ENCODE data around the gene CNTF. TPM values are rescaled to one million over a fixed set of nuclear protein-coding genes. Genes with fewer than 3 reads are reported as not detected.

CNTF gene
- total RNA-seq, 6 donors from 2014 or later, result 0.33 to 5.4 (median 1.4) TPM

DNA sequence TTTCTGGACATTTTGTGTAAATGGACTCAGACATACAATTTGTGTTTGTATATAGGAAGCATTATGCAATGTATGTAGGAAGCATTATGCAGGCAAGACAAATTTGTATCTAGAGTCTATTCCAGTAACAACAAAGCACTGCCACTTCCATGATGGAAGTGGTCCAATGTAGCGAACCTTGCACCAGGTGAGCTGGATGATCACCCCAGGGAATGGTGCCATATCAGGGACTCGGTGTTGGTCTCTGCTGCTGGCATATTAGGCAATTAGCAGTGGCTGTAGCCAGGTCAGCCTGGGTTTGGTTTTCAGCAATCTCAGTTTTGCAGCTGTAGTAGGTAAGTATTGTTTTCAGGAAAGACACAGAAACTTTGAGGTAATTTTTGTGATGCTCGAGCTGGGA, 30.8 kb upstream of the CNTF start:
- WGBS, 2 donors, result 88 to 98% methylated on average over 3 of the region's 3 CpGs

DNA sequence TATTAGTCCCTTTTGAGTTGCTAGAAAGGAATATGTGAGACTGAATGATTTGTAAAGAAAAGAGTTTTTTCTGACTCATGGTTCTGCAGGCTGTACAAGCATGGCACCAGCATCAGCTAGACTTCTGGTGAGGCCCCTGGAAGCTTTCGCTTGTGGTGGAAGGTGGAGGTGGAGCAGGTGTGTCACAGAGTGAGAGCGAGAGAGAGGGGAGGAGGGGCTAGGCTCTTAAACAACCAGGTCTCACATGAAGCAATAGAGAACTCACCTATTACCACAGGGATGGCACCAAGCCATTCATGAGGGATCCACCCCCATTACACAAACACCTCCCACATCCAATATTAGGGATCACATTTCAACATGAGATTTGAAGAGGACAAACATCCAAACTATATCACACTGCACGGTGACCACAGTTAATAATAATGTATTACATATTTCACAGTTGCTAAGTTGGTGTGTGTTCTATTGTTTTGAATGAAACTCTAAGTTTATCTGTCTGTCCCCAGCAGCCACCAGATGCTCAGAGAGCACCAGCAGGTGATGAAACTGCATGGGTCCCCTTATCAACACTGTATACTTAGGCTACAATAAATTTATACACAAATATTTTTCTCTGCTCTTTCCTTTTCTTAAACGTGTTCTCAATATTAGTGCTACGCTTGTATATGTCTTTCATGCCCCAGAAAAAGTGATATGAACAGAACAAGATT, 29.5 kb upstream of the CNTF start:
- Histone ChIP-seq H3K4me3 (no peak overlapping the region), H3K36me3 (peaks cover 0 to 19% (median 2%) of the 10 kb centered on the region in 4 donors), H3K4me1 (peaks cover 0 to 6% (median 0%) of the 10 kb centered on the region in 4 donors), H3K27ac (no peak overlapping the region), H3K9me3 (no peaks in the 10 kb centered on the region), H3K27me3 (no peaks in the 10 kb centered on the region)
- WGBS, 2 donors, result 89 to 91% methylated on average over 5 of the region's 5 CpGs
- TF ChIP-seq POLR2A (IDR thresholded peaks at IDR 0.05) (no peak), EP300 (IDR thresholded peaks at IDR 0.05) (no peak), POLR2AphosphoS5 (IDR thresholded peaks at IDR 0.05) (no peak)
- TF ChIP-seq, protein P1, sequence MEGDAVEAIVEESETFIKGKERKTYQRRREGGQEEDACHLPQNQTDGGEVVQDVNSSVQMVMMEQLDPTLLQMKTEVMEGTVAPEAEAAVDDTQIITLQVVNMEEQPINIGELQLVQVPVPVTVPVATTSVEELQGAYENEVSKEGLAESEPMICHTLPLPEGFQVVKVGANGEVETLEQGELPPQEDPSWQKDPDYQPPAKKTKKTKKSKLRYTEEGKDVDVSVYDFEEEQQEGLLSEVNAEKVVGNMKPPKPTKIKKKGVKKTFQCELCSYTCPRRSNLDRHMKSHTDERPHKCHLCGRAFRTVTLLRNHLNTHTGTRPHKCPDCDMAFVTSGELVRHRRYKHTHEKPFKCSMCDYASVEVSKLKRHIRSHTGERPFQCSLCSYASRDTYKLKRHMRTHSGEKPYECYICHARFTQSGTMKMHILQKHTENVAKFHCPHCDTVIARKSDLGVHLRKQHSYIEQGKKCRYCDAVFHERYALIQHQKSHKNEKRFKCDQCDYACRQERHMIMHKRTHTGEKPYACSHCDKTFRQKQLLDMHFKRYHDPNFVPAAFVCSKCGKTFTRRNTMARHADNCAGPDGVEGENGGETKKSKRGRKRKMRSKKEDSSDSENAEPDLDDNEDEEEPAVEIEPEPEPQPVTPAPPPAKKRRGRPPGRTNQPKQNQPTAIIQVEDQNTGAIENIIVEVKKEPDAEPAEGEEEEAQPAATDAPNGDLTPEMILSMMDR (IDR thresholded peaks at IDR 0.05), result no peak
- ATAC-seq (ENCODE audit: low FRiP score in 2 of 2) (no peak), DNase-seq (no peak)

More for the DNA sequence above, 30.8 kb upstream of the CNTF start:
- H3K27me3 ChIP-seq, result no peaks in the 10 kb centered on the region
- ATAC-seq (ENCODE audit: low FRiP score in 2 of 2), result no peak
- TF ChIP-seq EP300 (IDR thresholded peaks at IDR 0.05), result no peak
- TF ChIP-seq POLR2A (IDR thresholded peaks at IDR 0.05), result no peak
- TF ChIP-seq, protein P1 (IDR thresholded peaks at IDR 0.05), result no peak
- no peak for TF ChIP-seq POLR2AphosphoS5 (IDR thresholded peaks at IDR 0.05)
- H3K36me3 ChIP-seq, result peaks cover 0 to 24% (median 2%) of the 10 kb centered on the region in 4 donors
- peaks cover 0 to 6% (median 3%) of the 10 kb centered on the region in 4 donors for H3K4me1 ChIP-seq
- DNase-seq, result no peak
- H3K4me3 ChIP-seq, result no peak overlapping the region
- no peaks in the 10 kb centered on the region for H3K9me3 ChIP-seq
- H3K27ac ChIP-seq, result no peak overlapping the region

DNA sequence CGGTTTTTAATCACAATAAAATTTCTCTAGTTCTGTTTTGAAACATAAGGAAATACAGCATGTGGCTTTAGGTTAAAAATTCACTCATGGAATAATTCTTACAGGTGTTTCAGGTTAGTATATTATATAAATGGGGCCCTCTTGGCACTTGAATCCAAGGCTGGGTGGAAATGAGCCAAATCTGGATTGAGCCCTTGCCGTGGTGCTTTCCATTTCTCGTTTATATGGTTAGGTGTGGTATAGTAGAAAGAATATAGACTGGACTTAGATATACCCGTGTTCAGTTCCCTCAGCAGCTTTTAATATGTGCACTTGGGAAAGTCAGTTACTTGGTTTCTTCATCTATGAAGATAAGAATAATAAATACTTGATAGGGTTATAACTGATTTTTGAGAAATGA, 27.6 kb upstream of the CNTF start:
- ATAC-seq (ENCODE audit: low FRiP score in 2 of 2) (no peak), DNase-seq (no peak)
- WGBS, 2 donors, result 66 to 84% methylated on average over 4 of the region's 4 CpGs
- no peak for TF ChIP-seq EP300 (IDR thresholded peaks at IDR 0.05)
- TF ChIP-seq POLR2AphosphoS5 (IDR thresholded peaks at IDR 0.05), result no peak
- TF ChIP-seq POLR2A (IDR thresholded peaks at IDR 0.05), result no peak
- TF ChIP-seq, protein P1 (IDR thresholded peaks at IDR 0.05), result no peak
- Histone ChIP-seq H3K4me1 (peaks cover 0 to 6% (median 0%) of the 10 kb centered on the region in 4 donors), H3K9me3 (no peaks in the 10 kb centered on the region), H3K36me3 (peaks cover 0 to 12% (median 0%) of the 10 kb centered on the region in 4 donors), H3K4me3 (no peak overlapping the region), H3K27me3 (no peaks in the 10 kb centered on the region), H3K27ac (no peak overlapping the region)

DNA sequence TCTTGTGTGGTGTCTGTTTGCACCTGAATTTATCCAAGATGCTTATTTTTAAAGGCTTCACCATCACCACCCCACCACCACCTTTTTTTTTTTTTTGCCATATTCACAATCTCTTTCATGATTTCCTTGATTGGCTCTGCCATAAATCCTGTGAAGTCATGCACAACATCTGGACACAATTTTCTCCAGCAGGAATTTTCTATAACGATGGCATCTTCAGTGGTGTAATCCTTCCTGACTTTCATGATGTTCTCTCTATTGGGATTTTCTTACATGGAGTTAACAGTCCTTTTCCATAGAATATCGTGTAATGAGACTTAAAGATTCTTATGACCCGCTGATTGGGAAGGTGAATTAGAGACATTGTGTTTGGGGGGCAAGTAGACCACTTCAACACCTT, 25.8 kb upstream of the CNTF start:
- H3K36me3 ChIP-seq, result peaks cover 0 to 12% (median 0%) of the 10 kb centered on the region in 4 donors
- WGBS, 2 donors, result 87 to 91% methylated on average over 3 of the region's 3 CpGs
- no peaks in the 10 kb centered on the region for H3K27me3 ChIP-seq
- ATAC-seq (ENCODE audit: low FRiP score in 2 of 2) (no peak), DNase-seq (no peak)
- TF ChIP-seq, protein P1 (IDR thresholded peaks at IDR 0.05), result no peak
- no peak for TF ChIP-seq EP300 (IDR thresholded peaks at IDR 0.05)
- no peak for TF ChIP-seq POLR2AphosphoS5 (IDR thresholded peaks at IDR 0.05)
- no peak for TF ChIP-seq POLR2A (IDR thresholded peaks at IDR 0.05)
- H3K4me3 ChIP-seq, result no peak overlapping the region
- no peak overlapping the region for H3K27ac ChIP-seq
- peaks cover 0 to 10% (median 0%) of the 10 kb centered on the region in 4 donors for H3K4me1 ChIP-seq
- no peaks in the 10 kb centered on the region for H3K9me3 ChIP-seq
